HepG2 (cell line): ENCODE results near the gene TCAF1. TPM values are rescaled to one million over a fixed set of nuclear protein-coding genes. Genes with fewer than 3 reads are reported as not detected.

Source experiments
- ATF7-NPFF ChIP-seq: sonication (generic); formaldehyde crosslinking; IDR thresholded peaks from 2 replicates; pipeline ENCODE4 v1.8.1; 2023; ENCODE audit warnings: mild to moderate bottlenecking, low read depth, missing genetic modification reagents, moderate library complexity
- CBFB ChIP-seq: sonication (generic); formaldehyde crosslinking; IDR thresholded peaks from 2 replicates; pipeline ENCODE4 v1.4.0; 2020; ENCODE audit warnings: missing genetic modification reagents
- FOXJ3 ChIP-seq: sonication (generic); formaldehyde crosslinking; IDR thresholded peaks from 2 replicates; pipeline ENCODE4 v1.4.0; 2020; ENCODE audit warnings: missing genetic modification reagents, mild to moderate bottlenecking, borderline replicate concordance
- GATA4 ChIP-seq: sonication (generic); IDR thresholded peaks from 2 replicates; pipeline ENCODE4 v1.6.1; 2016; ENCODE audit warnings: antibody characterized with exemption, low read depth, borderline replicate concordance
- HMG20B ChIP-seq: conservative IDR thresholded peaks from 2 replicates; pipeline ENCODE4 v1.6.1; 2016; ENCODE audit warnings: missing genetic modification reagents, missing compliant biosample characterization
- MBD4 ChIP-seq: IDR thresholded peaks from 2 replicates; pipeline ENCODE4 v1.6.1; 2012; ENCODE audit warnings: low read length, inconsistent platforms, borderline replicate concordance
- PRPF4 ChIP-seq: fragments of 200-400 bp; formaldehyde crosslinking; IDR thresholded peaks from 2 replicates; pipeline ENCODE4 v1.6.1; 2016; ENCODE audit warnings: low read length, low read depth; ENCODE audit not compliant: poor library complexity, severe bottlenecking
- SMARCE1 ChIP-seq: fragments of 450-650 bp; IDR thresholded peaks from 2 replicates; pipeline ENCODE4 v1.6.1; 2017; ENCODE audit warnings: borderline replicate concordance
- SRF ChIP-seq: IDR thresholded peaks from 2 replicates; pipeline ENCODE4 v1.6.1; 2011; ENCODE audit warnings: mild to moderate bottlenecking, low read depth, low read length, moderate library complexity
- ZFP37 ChIP-seq: sonication (generic); formaldehyde crosslinking; IDR thresholded peaks from 2 replicates; pipeline ENCODE4 v1.4.0; 2020; ENCODE audit warnings: missing genetic modification reagents, borderline replicate concordance
- ZNF562 ChIP-seq: sonication (generic); formaldehyde crosslinking; IDR thresholded peaks from 2 replicates; pipeline ENCODE4 v1.8.0; 2022; ENCODE audit warnings: missing genetic modification reagents, borderline replicate concordance
- polyA plus RNA-seq, 8 experiments: library from polyadenylated mRNA; depleted of rRNA in 3 of 8; stranded (reverse) in 7 of 8; unstranded in 1 of 8; fragments of >200 nt; fragmentation: Illumina TruSeq in 4 of 8; extraction: Trizol in 4 of 8; gene quantifications; 2 replicates each; pipeline versions ENCODE4 v1.2.1 to v1.2.3, GENCODE V29; 2011 to 2016; ENCODE audit warnings: low read depth in 4 of 8, missing spikeins in 1 of 8, mixed read lengths in 1 of 8; ENCODE audit not compliant: insufficient read depth in 1 of 8
- total RNA-seq, 5 experiments: library from RNA; depleted of rRNA; stranded (reverse); fragments of >200 nt; fragmentation: Illumina TruSeq; extraction: Trizol; gene quantifications; 2 replicates each; pipeline ENCODE4 v1.2.3, GENCODE V29; 2016; ENCODE audit warnings: low read depth in 1 of 5
- TF ChIP-seq, protein P1 (sequence below): sonication (generic); formaldehyde crosslinking; IDR thresholded peaks from 2 replicates; pipeline ENCODE4 v1.9.0; 2022; ENCODE audit warnings: low read depth, missing genetic modification reagents
- TF ChIP-seq, protein P2 (sequence below): sonication (generic); formaldehyde crosslinking; IDR thresholded peaks from 2 replicates; pipeline ENCODE4 v1.8.0; 2022; ENCODE audit warnings: mild to moderate bottlenecking, missing genetic modification reagents, borderline replicate concordance
- TF ChIP-seq, protein P3 (sequence below): sonication (generic); formaldehyde crosslinking; IDR thresholded peaks from 2 replicates; pipeline ENCODE4 v1.4.0; 2020; ENCODE audit warnings: missing genetic modification reagents
- TF ChIP-seq, protein P4 (sequence below): sonication (generic); formaldehyde crosslinking; IDR thresholded peaks from 2 replicates; pipeline ENCODE4 v1.8.1; 2022; ENCODE audit warnings: mild to moderate bottlenecking, missing genetic modification reagents
- TF ChIP-seq, protein P5 (sequence below): sonication (generic); formaldehyde crosslinking; IDR thresholded peaks from 2 replicates; pipeline ENCODE4 v1.4.0; 2020; ENCODE audit warnings: missing genetic modification reagents
- TF ChIP-seq, protein P6 (sequence below): sonication (generic); formaldehyde crosslinking; IDR thresholded peaks from 2 replicates; pipeline ENCODE4 v1.8.0; 2022; ENCODE audit warnings: missing genetic modification reagents, mild to moderate bottlenecking, inconsistent platforms, borderline replicate concordance

TCAF1 gene
- total and polyA plus RNA-seq, 2 of the 13 experiments (the other 11 are each of a cell fraction or from before 2014, with no cell fraction given), result 36.2 to 101 TPM

DNA sequence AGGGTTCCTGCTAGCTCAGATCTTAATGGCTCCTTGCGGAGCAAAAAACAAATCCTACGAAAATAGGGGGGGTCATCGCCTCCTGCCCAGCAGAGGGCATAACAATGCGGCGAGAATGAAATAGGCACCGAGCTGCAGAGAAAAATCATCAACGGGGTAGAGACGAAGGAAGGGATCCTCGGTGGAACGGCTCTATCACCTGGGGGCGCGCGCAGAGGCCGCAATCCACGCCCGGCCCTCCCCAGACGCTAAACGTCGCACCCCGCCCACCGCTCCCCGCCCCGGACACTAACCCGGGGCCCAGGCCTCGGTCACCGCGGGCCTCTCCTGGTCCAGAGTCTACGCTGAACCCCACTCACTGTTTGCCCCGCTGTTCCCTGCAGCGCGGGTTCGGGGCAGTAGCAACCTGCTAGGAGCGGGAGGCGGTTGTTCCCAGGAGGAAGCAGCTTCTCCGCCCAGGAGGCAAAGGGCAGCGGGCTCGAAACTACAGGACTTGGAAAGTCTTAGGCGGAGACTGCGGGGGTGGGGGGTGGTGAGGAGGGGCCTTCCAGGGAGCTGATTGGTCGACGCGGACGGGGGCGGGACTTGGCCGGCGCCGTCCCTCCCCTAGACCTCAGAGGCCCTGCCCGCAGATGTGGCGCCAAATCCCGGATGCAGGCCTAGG lies at the start of gene TCAF1 (continued):
- no peak for TF ChIP-seq ZNF562 (CRISPR knock-in tag)
- TF ChIP-seq, protein P1, sequence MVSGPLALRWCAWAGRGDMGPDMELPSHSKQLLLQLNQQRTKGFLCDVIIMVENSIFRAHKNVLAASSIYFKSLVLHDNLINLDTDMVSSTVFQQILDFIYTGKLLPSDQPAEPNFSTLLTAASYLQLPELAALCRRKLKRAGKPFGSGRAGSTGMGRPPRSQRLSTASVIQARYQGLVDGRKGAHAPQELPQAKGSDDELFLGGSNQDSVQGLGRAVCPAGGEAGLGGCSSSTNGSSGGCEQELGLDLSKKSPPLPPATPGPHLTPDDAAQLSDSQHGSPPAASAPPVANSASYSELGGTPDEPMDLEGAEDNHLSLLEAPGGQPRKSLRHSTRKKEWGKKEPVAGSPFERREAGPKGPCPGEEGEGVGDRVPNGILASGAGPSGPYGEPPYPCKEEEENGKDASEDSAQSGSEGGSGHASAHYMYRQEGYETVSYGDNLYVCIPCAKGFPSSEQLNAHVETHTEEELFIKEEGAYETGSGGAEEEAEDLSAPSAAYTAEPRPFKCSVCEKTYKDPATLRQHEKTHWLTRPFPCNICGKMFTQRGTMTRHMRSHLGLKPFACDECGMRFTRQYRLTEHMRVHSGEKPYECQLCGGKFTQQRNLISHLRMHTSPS, result no peak
- peak; percentile 67; the same call in 1 of the 2 replicates for TF ChIP-seq CBFB (CRISPR knock-in tag)
- TF ChIP-seq, protein P2, sequence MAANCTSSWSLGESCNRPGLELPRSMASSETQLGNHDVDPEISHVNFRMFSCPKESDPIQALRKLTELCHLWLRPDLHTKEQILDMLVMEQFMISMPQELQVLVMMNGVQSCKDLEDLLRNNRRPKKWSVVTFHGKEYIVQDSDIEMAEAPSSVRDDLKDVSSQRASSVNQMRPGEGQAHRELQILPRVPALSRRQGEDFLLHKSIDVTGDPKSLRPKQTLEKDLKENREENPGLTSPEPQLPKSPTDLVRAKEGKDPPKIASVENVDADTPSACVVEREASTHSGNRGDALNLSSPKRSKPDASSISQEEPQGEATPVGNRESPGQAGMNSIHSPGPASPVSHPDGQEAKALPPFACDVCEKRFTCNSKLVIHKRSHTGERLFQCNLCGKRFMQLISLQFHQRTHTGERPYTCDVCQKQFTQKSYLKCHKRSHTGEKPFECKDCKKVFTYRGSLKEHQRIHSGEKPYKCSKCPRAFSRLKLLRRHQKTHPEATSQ (CRISPR knock-in tag), result peak; percentile 84; the same call in 1 of the 2 replicates
- TF ChIP-seq, protein P3, sequence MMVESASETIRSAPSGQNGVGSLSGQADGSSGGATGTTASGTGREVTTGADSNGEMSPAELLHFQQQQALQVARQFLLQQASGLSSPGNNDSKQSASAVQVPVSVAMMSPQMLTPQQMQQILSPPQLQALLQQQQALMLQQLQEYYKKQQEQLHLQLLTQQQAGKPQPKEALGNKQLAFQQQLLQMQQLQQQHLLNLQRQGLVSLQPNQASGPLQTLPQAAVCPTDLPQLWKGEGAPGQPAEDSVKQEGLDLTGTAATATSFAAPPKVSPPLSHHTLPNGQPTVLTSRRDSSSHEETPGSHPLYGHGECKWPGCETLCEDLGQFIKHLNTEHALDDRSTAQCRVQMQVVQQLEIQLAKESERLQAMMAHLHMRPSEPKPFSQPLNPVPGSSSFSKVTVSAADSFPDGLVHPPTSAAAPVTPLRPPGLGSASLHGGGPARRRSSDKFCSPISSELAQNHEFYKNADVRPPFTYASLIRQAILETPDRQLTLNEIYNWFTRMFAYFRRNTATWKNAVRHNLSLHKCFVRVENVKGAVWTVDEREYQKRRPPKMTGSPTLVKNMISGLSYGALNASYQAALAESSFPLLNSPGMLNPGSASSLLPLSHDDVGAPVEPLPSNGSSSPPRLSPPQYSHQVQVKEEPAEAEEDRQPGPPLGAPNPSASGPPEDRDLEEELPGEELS (CRISPR knock-in tag), result peak; percentile 71
- TF ChIP-seq, protein P4, sequence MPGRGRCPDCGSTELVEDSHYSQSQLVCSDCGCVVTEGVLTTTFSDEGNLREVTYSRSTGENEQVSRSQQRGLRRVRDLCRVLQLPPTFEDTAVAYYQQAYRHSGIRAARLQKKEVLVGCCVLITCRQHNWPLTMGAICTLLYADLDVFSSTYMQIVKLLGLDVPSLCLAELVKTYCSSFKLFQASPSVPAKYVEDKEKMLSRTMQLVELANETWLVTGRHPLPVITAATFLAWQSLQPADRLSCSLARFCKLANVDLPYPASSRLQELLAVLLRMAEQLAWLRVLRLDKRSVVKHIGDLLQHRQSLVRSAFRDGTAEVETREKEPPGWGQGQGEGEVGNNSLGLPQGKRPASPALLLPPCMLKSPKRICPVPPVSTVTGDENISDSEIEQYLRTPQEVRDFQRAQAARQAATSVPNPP, result peak; percentile 91
- TF ChIP-seq HMG20B (CRISPR knock-in tag), result peak; percentile 78; the same call in 1 of the 2 replicates
- TF ChIP-seq, protein P5, sequence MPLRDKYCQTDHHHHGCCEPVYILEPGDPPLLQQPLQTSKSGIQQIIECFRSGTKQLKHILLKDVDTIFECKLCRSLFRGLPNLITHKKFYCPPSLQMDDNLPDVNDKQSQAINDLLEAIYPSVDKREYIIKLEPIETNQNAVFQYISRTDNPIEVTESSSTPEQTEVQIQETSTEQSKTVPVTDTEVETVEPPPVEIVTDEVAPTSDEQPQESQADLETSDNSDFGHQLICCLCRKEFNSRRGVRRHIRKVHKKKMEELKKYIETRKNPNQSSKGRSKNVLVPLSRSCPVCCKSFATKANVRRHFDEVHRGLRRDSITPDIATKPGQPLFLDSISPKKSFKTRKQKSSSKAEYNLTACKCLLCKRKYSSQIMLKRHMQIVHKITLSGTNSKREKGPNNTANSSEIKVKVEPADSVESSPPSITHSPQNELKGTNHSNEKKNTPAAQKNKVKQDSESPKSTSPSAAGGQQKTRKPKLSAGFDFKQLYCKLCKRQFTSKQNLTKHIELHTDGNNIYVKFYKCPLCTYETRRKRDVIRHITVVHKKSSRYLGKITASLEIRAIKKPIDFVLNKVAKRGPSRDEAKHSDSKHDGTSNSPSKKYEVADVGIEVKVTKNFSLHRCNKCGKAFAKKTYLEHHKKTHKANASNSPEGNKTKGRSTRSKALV (CRISPR knock-in tag), result no peak
- no peak for TF ChIP-seq SRF
- TF ChIP-seq GATA4, result 0 out of 2 replicates have a peak, but pooled peaks have one; percentile 67
- TF ChIP-seq SMARCE1, result no peak
- no peak for TF ChIP-seq MBD4
- TF ChIP-seq PRPF4, result no peak
- TF ChIP-seq, protein P6, sequence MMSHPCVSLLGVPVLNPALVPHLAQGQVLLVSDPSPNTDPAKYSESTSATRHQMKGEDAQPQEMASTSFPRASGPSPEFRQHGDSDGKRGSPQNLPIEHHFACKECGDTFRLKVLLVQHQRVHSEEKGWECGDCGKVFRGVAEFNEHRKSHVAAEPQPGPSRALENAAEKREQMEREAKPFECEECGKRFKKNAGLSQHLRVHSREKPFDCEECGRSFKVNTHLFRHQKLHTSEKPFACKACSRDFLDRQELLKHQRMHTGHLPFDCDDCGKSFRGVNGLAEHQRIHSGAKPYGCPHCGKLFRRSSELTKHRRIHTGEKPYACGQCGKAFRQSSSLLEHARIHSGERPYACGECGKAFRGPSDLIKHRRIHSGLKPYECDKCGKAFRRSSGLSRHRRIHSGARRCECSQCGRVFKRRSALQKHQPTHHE (CRISPR knock-in tag), result no peak
- peak; percentile 72; the same call in 1 of the 2 replicates for TF ChIP-seq ATF7-NPFF (CRISPR knock-in tag)
- TF ChIP-seq FOXJ3 (CRISPR knock-in tag), result peak; percentile 61; the same call in 1 of the 2 replicates
- peak; percentile 51; the same call in 1 of the 2 replicates for TF ChIP-seq ZFP37
